HAP-1 (cell line): ENCODE results near the gene CELF2.

Source experiments
- DNase-seq, 2 experiments: peaks; one replicate each; pipeline ENCODE4 v3.0.0-alpha.2; 2016 to 2020; ENCODE audit warnings: low spot score in 2 of 2
- H3K27me3 ChIP-seq: fragments of 250-450 bp; sonication (Bioruptor Pico); 2 replicates; pipeline ENCODE4 v1.5.1; 2020; ENCODE audit warnings: low read depth, mild to moderate bottlenecking, moderate library complexity
- H3K36me3 ChIP-seq: fragments of 250-450 bp; sonication (Bioruptor Pico); replicated peaks from 2 replicates; pipeline ENCODE4 v1.5.1; 2020; ENCODE audit warnings: mild to moderate bottlenecking
- H3K4me1 ChIP-seq: fragments of 250-450 bp; sonication (Bioruptor Pico); 2 replicates; pipeline ENCODE4 v1.5.1; 2020; ENCODE audit warnings: mild to moderate bottlenecking
- H3K4me3 ChIP-seq: fragments of 250-450 bp; sonication (Bioruptor Pico); 2 replicates; pipeline ENCODE4 v1.5.1; 2020; ENCODE audit warnings: mild to moderate bottlenecking, moderate library complexity
- H3K9me3 ChIP-seq: fragments of 250-450 bp; sonication (Bioruptor Pico); 2 replicates; pipeline ENCODE4 v1.5.1; 2020; ENCODE audit warnings: mild to moderate bottlenecking, moderate library complexity
- in situ Hi-C: fragments of 300-500 bp; cut with MboI; formaldehyde crosslinking; loops from 3 replicates; pipeline ENCODE4 v1.14.3; 2020; ENCODE audit warnings: low sequenced_read_pairs, inconsistent platforms, mixed read lengths

The CELF2 gene

DNA sequence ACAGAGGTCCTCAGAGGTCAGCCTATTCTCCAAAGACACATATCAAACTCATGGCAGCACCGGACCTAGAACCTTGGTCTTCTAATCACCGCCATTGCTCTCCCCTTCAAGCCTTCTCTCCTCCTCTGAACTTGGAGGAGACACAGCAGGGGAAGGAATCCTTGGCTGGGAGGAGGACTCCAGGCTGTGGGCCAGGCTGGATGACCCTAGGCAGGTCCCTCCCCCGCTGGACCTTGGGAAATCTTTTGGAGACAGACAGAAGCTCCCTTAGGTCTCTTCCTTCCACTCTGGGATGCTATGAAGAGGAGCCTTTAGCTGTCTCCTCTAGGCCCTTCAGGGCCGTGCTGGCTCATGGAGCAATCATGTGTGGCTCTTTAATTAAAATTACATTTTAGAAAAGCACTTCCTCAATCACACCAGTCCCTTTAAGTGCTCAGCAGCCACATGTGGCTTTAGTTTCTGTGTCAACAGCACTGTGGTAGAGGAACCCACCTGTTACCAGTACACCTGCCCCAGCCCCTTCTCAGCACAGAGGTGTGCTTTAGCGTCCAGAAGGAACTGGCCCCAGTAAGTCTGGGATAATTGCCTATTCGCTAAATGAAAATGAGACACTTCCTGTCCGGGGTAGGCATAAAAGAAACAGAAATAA, 238.2 kb downstream of the CELF2 start:
- Histone ChIP-seq H3K36me3 (no peaks in the 10 kb centered on the region), H3K9me3 (no peaks in the 10 kb centered on the region), H3K4me1 (no peaks in the 10 kb centered on the region), H3K27me3 (no peaks in the 10 kb centered on the region), H3K4me3 (no peak overlapping the region)
- DNase-seq, result no peak
- in situ Hi-C loops, result loop anchor here (25.0 kb wide), 1 partner anchor 1919 kb away; no protein-coding TSS in a partner anchor

DNA sequence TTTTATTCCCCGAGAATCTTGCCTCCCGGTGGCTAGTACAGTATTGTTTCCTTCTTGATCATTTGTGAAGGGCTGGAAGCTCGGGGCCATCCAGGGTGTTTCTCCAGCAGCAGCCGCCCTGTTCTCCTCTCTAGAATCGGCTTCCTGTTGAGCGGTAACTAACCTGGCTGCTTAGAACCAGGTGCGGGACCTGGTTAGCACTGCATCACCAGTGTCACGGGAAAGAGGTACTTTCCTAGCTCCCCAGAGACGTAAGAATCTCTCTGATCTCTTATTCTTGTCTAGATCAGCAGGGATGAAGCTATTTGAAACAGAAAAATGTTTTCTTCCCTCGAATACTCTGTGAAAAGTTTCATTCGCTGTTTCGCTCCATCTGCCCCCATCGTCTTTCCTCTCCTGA, 239.2 kb downstream of the CELF2 start:
- Histone ChIP-seq H3K9me3 (no peaks in the 10 kb centered on the region), H3K36me3 (no peaks in the 10 kb centered on the region), H3K27me3 (no peaks in the 10 kb centered on the region), H3K4me1 (no peaks in the 10 kb centered on the region), H3K4me3 (no peak overlapping the region)
- in situ Hi-C loops, result loop anchor here (25.0 kb wide), 1 partner anchor 1920 kb away; no protein-coding TSS in a partner anchor
- DNase-seq, result no peak

DNA sequence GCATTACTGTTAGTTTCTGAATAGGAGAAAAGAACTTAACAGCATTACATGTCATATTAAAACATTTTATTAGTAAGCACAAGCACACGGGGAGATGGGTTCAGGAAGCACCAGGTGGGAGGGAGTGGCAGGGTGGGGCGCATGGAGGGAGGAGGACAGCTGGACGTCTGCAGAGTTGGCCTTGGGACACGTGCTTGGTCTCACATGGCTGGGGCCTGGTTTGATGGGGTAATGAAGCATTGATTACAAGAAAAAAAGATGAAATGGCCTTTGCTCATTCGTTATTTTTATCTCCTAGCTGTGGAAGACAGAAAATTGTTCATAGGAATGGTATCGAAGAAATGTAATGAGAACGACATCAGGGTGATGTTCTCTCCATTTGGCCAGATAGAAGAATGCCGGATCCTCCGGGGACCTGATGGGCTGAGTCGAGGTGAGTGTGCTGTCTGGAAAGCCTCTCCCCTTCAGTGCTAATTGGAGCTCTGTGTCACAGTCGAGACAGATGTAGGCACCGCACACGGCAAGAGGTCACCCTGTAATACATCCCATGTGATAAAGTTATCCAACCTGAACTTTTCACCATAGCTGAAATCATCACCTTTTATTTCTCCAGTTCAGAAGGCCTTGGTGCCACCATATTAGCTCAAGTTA, 239.9 kb downstream of the CELF2 start:
- H3K4me1 ChIP-seq, result no peaks in the 10 kb centered on the region
- H3K4me3 ChIP-seq, result no peak overlapping the region

DNA sequence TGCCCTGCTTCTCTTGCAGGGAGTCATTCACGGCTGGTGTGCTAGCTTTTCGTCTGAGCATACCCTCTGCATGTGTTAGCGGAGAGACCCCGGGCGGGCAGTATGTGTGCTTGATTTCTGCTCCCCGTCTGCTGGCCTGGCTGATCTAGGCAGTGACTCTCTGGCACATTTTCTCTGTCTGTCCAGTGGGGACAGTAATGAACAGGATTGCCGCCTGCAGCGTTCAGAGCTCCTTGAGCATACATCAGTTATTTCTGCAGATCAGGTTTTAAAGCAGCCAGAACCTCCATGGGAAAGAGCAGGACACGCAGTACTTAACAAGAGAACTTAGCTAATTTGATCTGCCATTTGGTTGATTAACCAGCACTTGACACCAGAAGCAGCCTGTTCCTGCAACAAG, 242.5 kb downstream of the CELF2 start:
- in situ Hi-C loops, result loop anchor here (25.0 kb wide), 1 partner anchor 1923 kb away; no protein-coding TSS in a partner anchor
- no peak for DNase-seq
- Histone ChIP-seq H3K4me3 (no peak overlapping the region), H3K9me3 (no peaks in the 10 kb centered on the region), H3K27me3 (no peaks in the 10 kb centered on the region), H3K4me1 (peaks cover 5% of the 10 kb centered on the region), H3K36me3 (0 out of 2 replicates have a peak, but pooled peaks cover 4% of the 10 kb centered on the region)

More for the DNA sequence above, 239.9 kb downstream of the CELF2 start:
- in situ Hi-C loops, result loop anchor here (25.0 kb wide), 1 partner anchor 1920 kb away; no protein-coding TSS in a partner anchor
- DNase-seq, result no peak
- Histone ChIP-seq H3K9me3 (no peaks in the 10 kb centered on the region), H3K36me3 (no peaks in the 10 kb centered on the region), H3K27me3 (no peaks in the 10 kb centered on the region)

DNA sequence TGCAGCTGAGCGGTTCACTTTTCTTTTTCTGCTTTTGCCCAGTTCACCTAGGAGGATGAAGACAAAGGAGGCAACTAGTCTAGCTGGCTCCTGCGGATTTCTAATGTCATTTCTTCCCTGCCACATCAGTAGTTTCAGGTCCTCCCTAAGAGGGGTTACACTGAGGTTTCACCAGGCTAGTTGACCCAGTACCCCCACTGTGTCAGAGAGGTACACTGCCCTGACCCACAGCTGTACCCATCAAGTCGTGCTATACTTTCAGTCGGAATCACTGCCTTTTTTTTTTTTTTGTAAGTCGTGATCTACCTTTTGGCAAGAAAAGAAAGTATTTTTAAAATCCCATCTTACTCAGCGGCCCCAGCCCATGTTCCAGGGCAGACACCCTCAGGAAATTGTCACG, 243.5 kb downstream of the CELF2 start:
- in situ Hi-C loops, result loop anchor here (25.0 kb wide), 1 partner anchor 1924 kb away; no protein-coding TSS in a partner anchor
- Histone ChIP-seq H3K4me1 (peaks cover 7% of the 10 kb centered on the region), H3K4me3 (no peak overlapping the region), H3K27me3 (no peaks in the 10 kb centered on the region), H3K36me3 (0 out of 2 replicates have a peak, but pooled peaks cover 4% of the 10 kb centered on the region), H3K9me3 (no peaks in the 10 kb centered on the region)
- DNase-seq, result no peak

DNA sequence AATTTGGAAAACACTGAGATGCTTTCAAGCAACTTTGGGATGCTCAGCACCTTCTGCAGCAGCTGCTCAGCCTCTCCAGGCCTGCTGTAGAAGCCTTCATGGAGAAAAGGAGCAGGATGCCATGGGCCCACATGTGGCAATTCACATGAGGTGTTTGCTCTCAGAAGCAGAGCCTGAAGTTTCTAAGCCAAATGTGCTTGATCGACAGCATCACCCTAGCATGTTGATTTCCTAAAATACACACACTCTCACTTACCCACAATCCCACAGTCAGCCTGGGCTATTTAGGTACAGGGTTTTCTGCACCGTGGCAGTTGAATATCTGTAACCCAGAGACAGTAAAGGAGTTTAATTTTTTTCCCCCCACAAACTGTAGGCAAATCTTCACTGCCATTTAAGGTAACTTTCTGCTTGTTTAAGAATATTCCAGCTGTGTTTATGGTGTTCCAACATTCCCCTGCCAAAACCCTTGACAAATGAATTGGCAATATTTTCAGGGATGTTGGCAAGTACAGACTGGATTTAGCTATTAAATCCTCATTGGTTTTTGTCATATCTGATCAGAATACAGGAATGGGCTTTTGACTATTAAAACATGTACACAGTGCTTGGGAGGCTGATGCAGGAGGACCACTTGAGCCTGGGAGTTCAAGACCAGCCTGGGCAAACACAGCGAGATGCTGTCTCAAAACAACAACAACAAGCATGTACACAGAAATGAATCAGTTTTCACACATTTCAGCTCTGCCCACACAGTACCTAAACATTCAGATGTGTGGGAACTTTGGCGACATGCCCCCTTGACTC, 244.2 kb downstream of the CELF2 start:
- Histone ChIP-seq H3K4me1 (peaks cover 9% of the 10 kb centered on the region), H3K4me3 (no peak overlapping the region), H3K36me3 (0 out of 2 replicates have a peak, but pooled peaks cover 4% of the 10 kb centered on the region), H3K9me3 (no peaks in the 10 kb centered on the region), H3K27me3 (no peaks in the 10 kb centered on the region)
- in situ Hi-C loops, result loop anchor here (25.0 kb wide), 1 partner anchor 1925 kb away; no protein-coding TSS in a partner anchor
- DNase-seq, result no peak

DNA sequence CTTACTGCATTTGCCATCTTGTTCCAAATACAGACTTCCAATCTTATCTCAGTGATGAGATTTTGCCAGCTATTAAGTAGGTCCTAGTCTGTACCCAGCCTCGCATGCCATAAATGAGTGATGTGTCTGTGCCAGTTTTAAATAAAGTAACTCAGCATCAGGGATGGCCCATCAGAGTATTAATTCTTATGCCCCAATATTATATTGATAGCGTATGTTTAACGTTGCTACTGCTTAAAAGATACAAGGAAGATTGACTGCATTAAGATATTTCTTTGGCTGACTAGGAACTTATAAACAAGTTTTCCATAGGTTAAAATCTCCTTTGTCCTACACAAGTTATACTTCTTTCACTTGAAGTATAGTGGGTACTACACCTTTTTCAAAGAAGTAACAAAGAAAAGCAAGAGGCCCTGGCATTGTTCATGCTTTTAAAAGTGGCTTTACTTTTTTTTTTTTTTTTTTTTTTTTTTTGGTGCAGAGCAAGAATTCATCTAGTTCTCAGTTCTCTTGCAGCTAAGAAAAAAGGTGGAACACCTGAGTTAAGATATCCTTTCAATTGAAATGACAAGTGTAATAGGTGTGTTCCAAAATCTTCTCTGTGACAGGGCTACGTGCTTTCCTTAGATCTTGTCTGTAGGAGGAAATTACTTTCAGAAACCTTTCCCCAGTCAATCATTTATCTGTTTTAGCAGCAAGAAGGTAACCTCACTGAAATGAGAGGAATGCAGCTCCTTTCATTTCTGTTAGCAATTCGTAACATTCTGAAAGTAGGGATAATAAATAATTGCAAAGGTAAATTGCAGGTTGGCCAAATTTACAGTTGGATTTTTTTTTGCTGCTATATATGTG, 245.0 kb downstream of the CELF2 start:
- H3K4me1 ChIP-seq, result peaks cover 9% of the 10 kb centered on the region
- 0 out of 2 replicates have a peak, but pooled peaks cover 4% of the 10 kb centered on the region for H3K36me3 ChIP-seq
- in situ Hi-C loops, result loop anchor here (25.0 kb wide), 1 partner anchor 1925 kb away; no protein-coding TSS in a partner anchor
- H3K9me3 ChIP-seq, result no peaks in the 10 kb centered on the region
- no peak for DNase-seq
- H3K4me3 ChIP-seq, result no peak overlapping the region
- H3K27me3 ChIP-seq, result no peaks in the 10 kb centered on the region

DNA sequence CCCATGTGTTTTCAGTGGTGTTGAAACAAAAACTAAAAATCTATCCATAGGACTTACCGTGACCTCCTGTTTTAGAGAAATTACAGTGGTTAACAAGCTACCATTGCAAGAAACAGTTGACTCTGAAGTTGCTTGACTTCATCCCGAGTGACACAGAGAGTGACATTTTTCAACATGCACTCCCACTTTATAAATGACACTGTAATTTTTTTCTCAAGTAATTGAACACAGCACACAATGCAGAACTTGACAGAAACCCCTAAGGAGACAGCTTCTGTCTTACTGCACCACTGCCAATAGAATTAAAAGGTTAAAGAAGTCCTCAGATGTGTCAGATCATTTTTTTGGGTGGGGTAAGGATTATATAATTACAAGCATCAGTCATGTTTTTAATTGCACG, 246.1 kb downstream of the CELF2 start:
- no peaks in the 10 kb centered on the region for H3K9me3 ChIP-seq
- H3K36me3 ChIP-seq, result 0 out of 2 replicates have a peak, but pooled peaks cover 4% of the 10 kb centered on the region
- no peak overlapping the region for H3K4me3 ChIP-seq
- no peaks in the 10 kb centered on the region for H3K27me3 ChIP-seq
- no peak for DNase-seq
- in situ Hi-C loops, result loop anchor here (25.0 kb wide), 1 partner anchor 1926 kb away; no protein-coding TSS in a partner anchor
- H3K4me1 ChIP-seq, result peaks cover 9% of the 10 kb centered on the region

DNA sequence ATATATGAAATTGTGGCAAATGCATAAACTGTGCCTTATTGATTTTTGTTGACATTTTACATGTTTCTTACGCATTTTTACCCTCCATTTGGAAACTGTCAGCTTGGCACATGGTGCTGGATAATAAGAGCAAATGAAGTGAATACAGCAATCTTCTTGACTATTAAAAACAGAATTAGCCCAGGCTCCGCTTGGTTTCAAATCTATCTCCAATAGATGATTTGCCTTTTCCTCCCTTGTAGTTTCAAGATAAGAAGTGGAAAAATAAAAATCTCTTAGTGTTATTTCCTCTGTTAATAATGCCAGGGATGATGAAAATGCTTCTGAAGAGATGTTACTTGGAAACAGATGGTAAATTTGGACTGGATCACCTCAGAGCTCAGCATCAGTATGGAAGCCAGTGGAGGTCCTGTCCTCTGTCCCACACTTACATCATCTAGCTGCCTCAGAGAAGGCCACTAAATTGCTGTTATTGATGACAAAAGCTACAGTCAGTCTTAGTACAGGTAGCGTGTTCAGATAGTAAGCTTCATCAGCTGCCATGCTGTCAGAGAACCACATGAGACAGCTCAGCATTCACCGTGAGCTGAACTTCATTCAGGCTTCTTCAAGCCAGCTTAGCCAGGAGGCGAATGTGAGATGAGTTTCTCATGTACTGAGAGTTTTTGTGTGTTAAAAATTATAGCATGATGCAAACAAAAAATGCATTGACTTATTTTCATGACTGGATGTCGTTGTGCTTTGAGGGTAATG, 246.8 kb downstream of the CELF2 start:
- in situ Hi-C loops, result loop anchor here (25.0 kb wide), 1 partner anchor 1927 kb away; no protein-coding TSS in a partner anchor
- Histone ChIP-seq H3K27me3 (no peaks in the 10 kb centered on the region), H3K36me3 (0 out of 2 replicates have a peak, but pooled peaks cover 4% of the 10 kb centered on the region), H3K4me1 (peaks cover 14% of the 10 kb centered on the region), H3K9me3 (no peaks in the 10 kb centered on the region), H3K4me3 (no peak overlapping the region)
- DNase-seq, result no peak

DNA sequence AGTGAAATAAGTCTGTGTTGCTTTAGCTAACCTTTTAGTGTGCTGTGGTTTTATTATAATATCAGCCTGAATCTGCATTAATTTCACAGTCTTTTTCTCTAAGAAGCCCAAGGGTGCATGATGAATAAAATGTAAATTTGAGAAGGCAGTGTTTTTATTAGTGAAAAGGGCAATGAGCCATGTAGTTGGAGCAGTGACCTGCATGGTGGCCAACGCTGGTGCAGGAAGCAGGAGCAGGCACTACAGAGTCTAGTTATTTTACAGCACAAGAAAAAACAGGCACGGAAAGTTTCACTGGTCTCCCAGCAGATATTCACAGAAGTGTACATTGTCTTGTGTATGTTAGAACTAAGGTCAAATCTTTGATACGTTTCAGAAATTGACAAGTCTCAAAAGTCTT, 247.8 kb downstream of the CELF2 start:
- Histone ChIP-seq H3K9me3 (no peaks in the 10 kb centered on the region), H3K27me3 (no peaks in the 10 kb centered on the region), H3K36me3 (0 out of 2 replicates have a peak, but pooled peaks cover 4% of the 10 kb centered on the region), H3K4me1 (peaks cover 14% of the 10 kb centered on the region), H3K4me3 (no peak overlapping the region)
- no peak for DNase-seq
- in situ Hi-C loops, result loop anchor here (25.0 kb wide), 1 partner anchor 1928 kb away; no protein-coding TSS in a partner anchor

DNA sequence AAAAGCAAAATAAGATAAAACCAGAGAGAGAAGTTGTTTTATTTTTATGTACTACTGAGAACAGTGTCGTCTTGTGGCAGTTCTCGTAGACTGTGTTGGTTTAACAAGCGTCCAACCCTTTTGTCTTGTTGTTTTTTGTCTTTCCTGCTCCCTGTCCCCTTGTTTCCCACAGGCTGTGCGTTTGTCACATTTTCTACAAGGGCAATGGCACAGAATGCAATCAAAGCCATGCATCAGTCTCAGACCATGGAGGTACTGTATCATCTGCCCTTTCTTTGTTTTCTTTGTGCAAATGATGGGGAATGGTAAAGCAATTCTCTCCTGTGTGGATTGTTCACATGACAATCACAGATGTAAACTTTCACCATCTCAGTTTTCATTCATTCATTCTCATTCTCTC, 248.8 kb downstream of the CELF2 start:
- in situ Hi-C loops, result loop anchor here (25.0 kb wide), 1 partner anchor 1929 kb away; no protein-coding TSS in a partner anchor
- no peak for DNase-seq
- H3K4me1 ChIP-seq, result peaks cover 17% of the 10 kb centered on the region
- no peaks in the 10 kb centered on the region for H3K9me3 ChIP-seq
- H3K36me3 ChIP-seq, result 0 out of 2 replicates have a peak, but pooled peaks cover 4% of the 10 kb centered on the region
- H3K27me3 ChIP-seq, result no peaks in the 10 kb centered on the region
- H3K4me3 ChIP-seq, result no peak overlapping the region
